HCT116 (cell line): ENCODE results near the gene DDX3X.

Experiments
- POLR2A ChIP-seq: IDR thresholded peaks from 2 replicates; pipeline ENCODE4 v1.7.0; 2011; ENCODE audit warnings: borderline replicate concordance; ENCODE audit not compliant: insufficient read depth, insufficient read length; ENCODE audit errors: extremely low read depth
- TF ChIP-seq, protein P1 (sequence below), 3 experiments: fragments of 200-600 bp in 1 of 3; sonication (generic) in 1 of 3; IDR thresholded peaks in 2 of 3; conservative IDR thresholded peaks in 1 of 3; 2 replicates each; pipeline ENCODE4 v1.5.1; 2012 to 2017; ENCODE audit warnings: low read depth in 2 of 3, low read length in 2 of 3, antibody characterized with exemption in 1 of 3, borderline replicate concordance in 1 of 3, control low read depth in 1 of 3, mild to moderate bottlenecking in 1 of 3, mixed read lengths in 1 of 3, mixed run types in 1 of 3, moderate library complexity in 1 of 3; ENCODE audit not compliant: insufficient read depth in 1 of 3

DNA sequence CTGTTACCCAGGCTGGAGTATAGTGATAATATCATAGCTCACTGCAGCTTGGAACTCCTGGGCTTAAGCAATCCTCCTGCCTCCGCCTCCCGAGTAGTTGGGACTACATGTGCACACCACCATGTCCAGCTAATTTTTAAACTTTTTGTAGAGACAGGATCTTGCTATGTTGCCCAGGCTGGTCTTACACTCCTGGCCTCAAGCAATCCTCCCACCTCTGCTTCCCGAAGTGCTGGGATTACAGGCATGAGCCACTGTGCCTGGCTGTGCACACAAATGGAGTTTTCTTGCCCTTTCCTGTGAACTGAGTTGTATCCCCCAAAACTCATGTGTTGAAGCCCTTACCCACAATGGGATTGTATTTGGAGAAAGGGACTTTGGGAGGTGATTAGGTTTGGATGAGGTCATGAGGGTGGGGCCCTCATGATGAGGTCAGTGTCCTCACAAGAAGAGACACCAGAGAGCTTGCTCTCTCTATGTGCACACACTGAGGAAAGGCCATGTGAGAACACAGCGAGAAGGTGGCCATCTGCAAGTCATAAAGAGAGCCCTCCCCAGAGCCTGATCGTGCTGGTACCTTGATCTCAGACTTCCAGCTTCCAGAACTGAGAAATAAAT lies 40.1 kb downstream of the DDX3X start:
- TF ChIP-seq, protein P1, sequence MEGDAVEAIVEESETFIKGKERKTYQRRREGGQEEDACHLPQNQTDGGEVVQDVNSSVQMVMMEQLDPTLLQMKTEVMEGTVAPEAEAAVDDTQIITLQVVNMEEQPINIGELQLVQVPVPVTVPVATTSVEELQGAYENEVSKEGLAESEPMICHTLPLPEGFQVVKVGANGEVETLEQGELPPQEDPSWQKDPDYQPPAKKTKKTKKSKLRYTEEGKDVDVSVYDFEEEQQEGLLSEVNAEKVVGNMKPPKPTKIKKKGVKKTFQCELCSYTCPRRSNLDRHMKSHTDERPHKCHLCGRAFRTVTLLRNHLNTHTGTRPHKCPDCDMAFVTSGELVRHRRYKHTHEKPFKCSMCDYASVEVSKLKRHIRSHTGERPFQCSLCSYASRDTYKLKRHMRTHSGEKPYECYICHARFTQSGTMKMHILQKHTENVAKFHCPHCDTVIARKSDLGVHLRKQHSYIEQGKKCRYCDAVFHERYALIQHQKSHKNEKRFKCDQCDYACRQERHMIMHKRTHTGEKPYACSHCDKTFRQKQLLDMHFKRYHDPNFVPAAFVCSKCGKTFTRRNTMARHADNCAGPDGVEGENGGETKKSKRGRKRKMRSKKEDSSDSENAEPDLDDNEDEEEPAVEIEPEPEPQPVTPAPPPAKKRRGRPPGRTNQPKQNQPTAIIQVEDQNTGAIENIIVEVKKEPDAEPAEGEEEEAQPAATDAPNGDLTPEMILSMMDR (IDR thresholded peaks at IDR 0.05 in 2 of 3, conservative IDR thresholded peaks at IDR 0.05 in 1 of 3; ENCODE audit: borderline replicate concordance in 1 of 3, insufficient read depth in 1 of 3, low read depth in 2 of 3, low read length in 2 of 3), result no peak
- no peak for TF ChIP-seq POLR2A
